Measurements from ENCODE around the gene USP32.

Gene USP32

DNA sequence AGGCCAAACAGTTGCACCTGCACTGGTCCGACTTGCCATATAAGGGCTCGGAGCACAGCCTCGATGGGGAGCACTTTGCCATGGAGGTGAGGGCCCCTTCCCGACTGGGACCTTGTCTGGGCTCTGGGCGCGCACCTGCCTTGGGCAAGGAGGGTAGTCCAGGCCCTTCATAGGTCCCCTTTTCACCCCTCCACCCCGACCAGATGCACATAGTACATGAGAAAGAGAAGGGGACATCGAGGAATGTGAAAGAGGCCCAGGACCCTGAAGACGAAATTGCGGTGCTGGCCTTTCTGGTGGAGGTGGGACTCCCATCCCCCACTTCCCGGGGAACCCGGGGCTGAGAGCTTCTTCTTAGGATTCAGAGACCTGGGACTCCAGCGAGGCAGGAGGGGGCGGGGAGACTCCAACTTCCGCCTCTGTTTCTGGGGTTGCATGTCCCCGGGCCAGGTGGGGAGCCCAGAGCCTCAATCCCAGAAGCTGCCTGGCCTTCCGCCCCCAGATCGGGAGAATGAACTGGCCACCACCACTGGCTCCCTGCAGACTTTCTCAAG lies 234.4 kb downstream of the USP32 start:
- TF ChIP-seq ARNTL (CRISPR knock-in tag; IDR thresholded peaks at IDR 0.05; ENCODE audit: borderline replicate concordance, low read depth) (no peak), OSR1 (CRISPR knock-in tag; IDR thresholded peaks at IDR 0.05) (no peak), TOX (CRISPR knock-in tag; IDR thresholded peaks at IDR 0.05; ENCODE audit: borderline replicate concordance) (no peak), ISL1 (CRISPR knock-in tag; IDR thresholded peaks at IDR 0.05) (no peak), ZFP30 (CRISPR knock-in tag; IDR thresholded peaks at IDR 0.05) (no peak), ZC3H10 (CRISPR knock-in tag; IDR thresholded peaks at IDR 0.05) (no peak)
- TF ChIP-seq, protein P1, sequence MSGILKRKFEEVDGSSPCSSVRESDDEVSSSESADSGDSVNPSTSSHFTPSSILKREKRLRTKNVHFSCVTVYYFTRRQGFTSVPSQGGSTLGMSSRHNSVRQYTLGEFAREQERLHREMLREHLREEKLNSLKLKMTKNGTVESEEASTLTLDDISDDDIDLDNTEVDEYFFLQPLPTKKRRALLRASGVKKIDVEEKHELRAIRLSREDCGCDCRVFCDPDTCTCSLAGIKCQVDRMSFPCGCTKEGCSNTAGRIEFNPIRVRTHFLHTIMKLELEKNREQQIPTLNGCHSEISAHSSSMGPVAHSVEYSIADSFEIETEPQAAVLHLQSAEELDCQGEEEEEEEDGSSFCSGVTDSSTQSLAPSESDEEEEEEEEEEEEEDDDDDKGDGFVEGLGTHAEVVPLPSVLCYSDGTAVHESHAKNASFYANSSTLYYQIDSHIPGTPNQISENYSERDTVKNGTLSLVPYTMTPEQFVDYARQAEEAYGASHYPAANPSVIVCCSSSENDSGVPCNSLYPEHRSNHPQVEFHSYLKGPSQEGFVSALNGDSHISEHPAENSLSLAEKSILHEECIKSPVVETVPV (CRISPR knock-in tag; IDR thresholded peaks at IDR 0.05): no peak
- TF ChIP-seq, protein P2, sequence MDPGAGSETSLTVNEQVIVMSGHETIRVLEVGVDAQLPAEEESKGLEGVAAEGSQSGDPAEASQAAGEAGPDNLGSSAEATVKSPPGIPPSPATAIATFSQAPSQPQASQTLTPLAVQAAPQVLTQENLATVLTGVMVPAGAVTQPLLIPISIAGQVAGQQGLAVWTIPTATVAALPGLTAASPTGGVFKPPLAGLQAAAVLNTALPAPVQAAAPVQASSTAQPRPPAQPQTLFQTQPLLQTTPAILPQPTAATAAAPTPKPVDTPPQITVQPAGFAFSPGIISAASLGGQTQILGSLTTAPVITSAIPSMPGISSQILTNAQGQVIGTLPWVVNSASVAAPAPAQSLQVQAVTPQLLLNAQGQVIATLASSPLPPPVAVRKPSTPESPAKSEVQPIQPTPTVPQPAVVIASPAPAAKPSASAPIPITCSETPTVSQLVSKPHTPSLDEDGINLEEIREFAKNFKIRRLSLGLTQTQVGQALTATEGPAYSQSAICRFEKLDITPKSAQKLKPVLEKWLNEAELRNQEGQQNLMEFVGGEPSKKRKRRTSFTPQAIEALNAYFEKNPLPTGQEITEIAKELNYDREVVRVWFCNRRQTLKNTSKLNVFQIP (CRISPR knock-in tag; IDR thresholded peaks at IDR 0.05; ENCODE audit: borderline replicate concordance, low read depth): no peak
- no peak for ATAC-seq

DNA sequence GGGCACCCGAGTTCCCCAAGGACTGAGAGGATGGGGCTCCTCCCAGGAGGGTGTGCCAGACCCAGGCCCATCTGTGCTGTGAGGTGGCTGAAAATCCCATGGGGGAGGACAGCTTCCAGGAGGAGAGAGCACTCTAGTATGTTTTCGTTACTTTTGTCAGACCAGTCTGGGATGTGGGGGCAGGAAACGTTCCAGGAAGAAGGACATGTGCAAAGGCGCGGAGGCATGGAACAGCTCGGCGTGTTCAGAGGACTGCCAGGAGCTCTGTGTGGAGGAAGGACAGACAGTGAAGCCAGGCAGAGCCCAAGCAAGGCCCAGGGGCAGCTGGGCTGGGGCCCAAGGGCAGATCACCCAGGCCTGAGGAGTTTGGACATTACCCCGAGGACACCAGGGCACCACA lies 235.2 kb downstream of the USP32 start:
- TF ChIP-seq OSR1 (CRISPR knock-in tag; IDR thresholded peaks at IDR 0.05) (no peak), ARNTL (CRISPR knock-in tag; IDR thresholded peaks at IDR 0.05; ENCODE audit: borderline replicate concordance, low read depth) (no peak), ZC3H10 (CRISPR knock-in tag; IDR thresholded peaks at IDR 0.05) (no peak), ZNF8 (CRISPR knock-in tag; IDR thresholded peaks at IDR 0.05) (no peak), SNAI2 (CRISPR knock-in tag; IDR thresholded peaks at IDR 0.05) (no peak), TCF4 (CRISPR knock-in tag; IDR thresholded peaks at IDR 0.05; ENCODE audit: borderline replicate concordance) (no peak)
- TF ChIP-seq, protein P3, sequence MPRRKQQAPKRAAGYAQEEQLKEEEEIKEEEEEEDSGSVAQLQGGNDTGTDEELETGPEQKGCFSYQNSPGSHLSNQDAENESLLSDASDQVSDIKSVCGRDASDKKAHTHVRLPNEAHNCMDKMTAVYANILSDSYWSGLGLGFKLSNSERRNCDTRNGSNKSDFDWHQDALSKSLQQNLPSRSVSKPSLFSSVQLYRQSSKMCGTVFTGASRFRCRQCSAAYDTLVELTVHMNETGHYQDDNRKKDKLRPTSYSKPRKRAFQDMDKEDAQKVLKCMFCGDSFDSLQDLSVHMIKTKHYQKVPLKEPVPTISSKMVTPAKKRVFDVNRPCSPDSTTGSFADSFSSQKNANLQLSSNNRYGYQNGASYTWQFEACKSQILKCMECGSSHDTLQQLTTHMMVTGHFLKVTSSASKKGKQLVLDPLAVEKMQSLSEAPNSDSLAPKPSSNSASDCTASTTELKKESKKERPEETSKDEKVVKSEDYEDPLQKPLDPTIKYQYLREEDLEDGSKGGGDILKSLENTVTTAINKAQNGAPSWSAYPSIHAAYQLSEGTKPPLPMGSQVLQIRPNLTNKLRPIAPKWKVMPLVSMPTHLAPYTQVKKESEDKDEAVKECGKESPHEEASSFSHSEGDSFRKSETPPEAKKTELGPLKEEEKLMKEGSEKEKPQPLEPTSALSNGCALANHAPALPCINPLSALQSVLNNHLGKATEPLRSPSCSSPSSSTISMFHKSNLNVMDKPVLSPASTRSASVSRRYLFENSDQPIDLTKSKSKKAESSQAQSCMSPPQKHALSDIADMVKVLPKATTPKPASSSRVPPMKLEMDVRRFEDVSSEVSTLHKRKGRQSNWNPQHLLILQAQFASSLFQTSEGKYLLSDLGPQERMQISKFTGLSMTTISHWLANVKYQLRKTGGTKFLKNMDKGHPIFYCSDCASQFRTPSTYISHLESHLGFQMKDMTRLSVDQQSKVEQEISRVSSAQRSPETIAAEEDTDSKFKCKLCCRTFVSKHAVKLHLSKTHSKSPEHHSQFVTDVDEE (CRISPR knock-in tag; IDR thresholded peaks at IDR 0.05): no peak
- ATAC-seq: no peak

DNA sequence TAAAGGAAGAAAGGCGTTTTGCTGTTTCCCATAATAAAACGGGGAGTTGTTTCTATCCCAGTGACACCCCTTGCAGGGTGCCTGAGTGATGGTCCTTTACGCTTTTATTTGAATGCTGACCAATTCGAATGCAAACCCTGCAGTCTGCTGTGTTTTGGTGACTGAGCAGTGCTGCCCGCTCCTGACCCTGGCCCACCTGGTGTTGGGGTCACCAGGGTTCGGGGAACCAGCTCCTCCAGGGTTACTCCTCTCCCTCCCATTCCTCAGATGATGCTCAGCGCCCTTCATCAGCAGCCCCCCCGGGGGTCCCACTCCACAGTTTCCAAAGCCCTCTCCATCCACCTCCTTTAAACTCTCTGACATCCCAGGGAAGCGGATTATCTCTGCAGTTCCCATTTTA lies 236.1 kb downstream of the USP32 start:
- TF ChIP-seq, protein P3 (CRISPR knock-in tag; IDR thresholded peaks at IDR 0.05): no peak
- TF ChIP-seq TCF4 (CRISPR knock-in tag; IDR thresholded peaks at IDR 0.05; ENCODE audit: borderline replicate concordance): no peak
- no peak for ATAC-seq

DNA sequence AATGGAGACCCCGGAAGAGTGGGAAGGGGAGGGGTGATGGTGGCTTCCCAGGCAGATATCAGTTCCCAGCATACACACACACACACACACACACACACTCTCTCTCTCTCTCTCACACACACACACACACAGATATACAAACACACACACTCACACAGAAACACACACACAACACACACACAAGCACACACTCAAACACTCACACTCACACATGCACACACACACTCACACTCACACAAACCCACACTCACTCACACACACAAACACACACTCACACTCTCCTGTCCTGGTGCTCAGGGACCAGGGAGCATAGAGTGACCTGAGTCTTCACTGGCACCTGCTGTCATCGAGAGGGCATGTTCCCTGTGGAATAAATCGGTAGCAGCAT lies 236.5 kb downstream of the USP32 start:
- ATAC-seq: no peak
- TF ChIP-seq RARB (CRISPR knock-in tag; IDR thresholded peaks at IDR 0.05): no peak
- TF ChIP-seq ISL1 (CRISPR knock-in tag; IDR thresholded peaks at IDR 0.05): no peak
- TF ChIP-seq PPARA (CRISPR knock-in tag; IDR thresholded peaks at IDR 0.05; ENCODE audit: borderline replicate concordance): no peak
- no peak for TF ChIP-seq ZFP3 (CRISPR knock-in tag; IDR thresholded peaks at IDR 0.05)
- TF ChIP-seq, protein P2 (CRISPR knock-in tag; IDR thresholded peaks at IDR 0.05; ENCODE audit: borderline replicate concordance, low read depth): no peak
- TF ChIP-seq, protein P4, sequence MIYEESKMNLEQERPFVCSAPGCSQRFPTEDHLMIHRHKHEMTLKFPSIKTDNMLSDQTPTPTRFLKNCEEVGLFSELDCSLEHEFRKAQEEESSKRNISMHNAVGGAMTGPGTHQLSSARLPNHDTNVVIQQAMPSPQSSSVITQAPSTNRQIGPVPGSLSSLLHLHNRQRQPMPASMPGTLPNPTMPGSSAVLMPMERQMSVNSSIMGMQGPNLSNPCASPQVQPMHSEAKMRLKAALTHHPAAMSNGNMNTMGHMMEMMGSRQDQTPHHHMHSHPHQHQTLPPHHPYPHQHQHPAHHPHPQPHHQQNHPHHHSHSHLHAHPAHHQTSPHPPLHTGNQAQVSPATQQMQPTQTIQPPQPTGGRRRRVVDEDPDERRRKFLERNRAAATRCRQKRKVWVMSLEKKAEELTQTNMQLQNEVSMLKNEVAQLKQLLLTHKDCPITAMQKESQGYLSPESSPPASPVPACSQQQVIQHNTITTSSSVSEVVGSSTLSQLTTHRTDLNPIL (CRISPR knock-in tag; IDR thresholded peaks at IDR 0.05; ENCODE audit: low read depth): no peak
- TF ChIP-seq TCF4 (CRISPR knock-in tag; IDR thresholded peaks at IDR 0.05; ENCODE audit: borderline replicate concordance): no peak
- no peak for TF ChIP-seq SNAI2 (CRISPR knock-in tag; IDR thresholded peaks at IDR 0.05)
- TF ChIP-seq OSR1 (CRISPR knock-in tag; IDR thresholded peaks at IDR 0.05): no peak
- no peak for TF ChIP-seq ZC3H10 (CRISPR knock-in tag; IDR thresholded peaks at IDR 0.05)
- no peak for TF ChIP-seq ESRRG (CRISPR knock-in tag; IDR thresholded peaks at IDR 0.05)
- no peak for TF ChIP-seq ZNF8 (CRISPR knock-in tag; IDR thresholded peaks at IDR 0.05)
- no peak for TF ChIP-seq ZNF565 (CRISPR knock-in tag; conservative IDR thresholded peaks at IDR 0.05; ENCODE audit: low read depth)
- no peak for TF ChIP-seq ARNTL (CRISPR knock-in tag; IDR thresholded peaks at IDR 0.05; ENCODE audit: borderline replicate concordance, low read depth)
- TF ChIP-seq GLIS3 (CRISPR knock-in tag; IDR thresholded peaks at IDR 0.05): no peak
- TF ChIP-seq, protein P3 (CRISPR knock-in tag; IDR thresholded peaks at IDR 0.05): no peak
